Activated CD4-positive, alpha-beta T cell treated with anti-CD3 and anti-CD28 coated beads, Interleukin-2, amount 50 U/mL, for 24 hours (primary cell): ENCODE data around the gene LHX5.

Source experiments
- DNase-seq, 2 donors: peaks; one replicate each; pipeline ENCODE4 v3.0.0-alpha.2; 2020; ENCODE audit warnings: low read depth in 1 of 2, low spot score in 1 of 2

The LHX5 gene

DNA sequence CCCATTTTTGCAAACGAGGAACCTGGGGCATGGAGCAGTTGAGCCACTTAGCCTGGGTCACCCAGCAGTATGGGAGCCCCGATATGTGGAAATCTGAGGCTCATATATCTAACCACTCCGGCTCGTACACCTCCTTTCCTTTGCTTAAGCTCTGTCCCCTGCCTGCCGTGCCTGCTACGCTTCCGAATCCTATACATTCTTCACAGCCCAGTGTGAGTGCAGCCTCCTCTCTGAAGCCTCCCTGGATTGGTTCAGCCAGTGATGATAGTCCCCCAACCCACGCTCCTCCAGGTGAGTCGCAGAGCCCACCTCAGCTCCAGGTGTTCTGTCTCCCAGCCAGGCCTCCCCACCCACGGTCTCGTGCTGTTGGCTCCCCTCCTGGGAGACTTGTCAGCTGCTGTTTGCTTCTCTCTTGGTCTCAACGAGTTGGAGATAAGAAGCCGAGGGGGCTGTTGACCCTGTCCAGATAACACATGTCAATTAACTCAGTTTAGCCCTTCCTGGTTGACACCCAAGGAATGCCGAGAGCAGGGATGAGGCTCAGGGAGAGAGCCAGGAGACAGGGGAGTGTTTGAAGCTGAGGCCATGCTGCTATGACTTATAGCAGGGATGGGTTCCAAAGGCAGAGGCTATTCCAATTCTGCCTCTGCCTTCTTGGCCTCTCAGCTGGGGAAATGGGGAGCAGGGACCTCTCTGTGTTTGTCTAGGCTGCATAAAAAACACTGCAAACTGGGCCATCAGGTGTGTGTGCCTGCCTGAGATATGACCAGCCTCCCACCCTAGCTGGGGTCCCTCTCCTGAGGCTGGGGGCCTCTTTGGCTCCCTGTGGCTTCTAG lies 30.5 kb downstream of the LHX5 start:
- DNase-seq: no peak

DNA sequence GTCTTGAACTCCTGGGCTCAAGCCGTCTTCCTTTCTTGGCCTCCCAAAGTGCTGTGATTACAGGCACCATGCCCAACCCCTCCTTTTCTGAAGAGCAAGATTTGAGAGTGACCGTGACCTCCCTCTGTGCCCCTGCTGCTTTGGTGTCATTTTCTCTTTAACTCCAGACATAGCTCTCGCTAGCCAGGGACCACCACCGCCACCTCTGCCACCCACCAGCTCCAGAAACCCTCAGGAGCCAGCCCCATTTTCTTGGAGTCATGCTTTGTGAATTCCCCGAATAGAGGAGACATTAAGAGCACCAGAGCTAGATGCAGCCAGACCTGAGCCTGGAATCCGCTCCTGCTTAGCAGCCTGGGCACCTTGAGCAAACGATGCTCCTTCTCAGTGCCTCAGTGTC lies 31.3 kb downstream of the LHX5 start:
- no peak for DNase-seq

DNA sequence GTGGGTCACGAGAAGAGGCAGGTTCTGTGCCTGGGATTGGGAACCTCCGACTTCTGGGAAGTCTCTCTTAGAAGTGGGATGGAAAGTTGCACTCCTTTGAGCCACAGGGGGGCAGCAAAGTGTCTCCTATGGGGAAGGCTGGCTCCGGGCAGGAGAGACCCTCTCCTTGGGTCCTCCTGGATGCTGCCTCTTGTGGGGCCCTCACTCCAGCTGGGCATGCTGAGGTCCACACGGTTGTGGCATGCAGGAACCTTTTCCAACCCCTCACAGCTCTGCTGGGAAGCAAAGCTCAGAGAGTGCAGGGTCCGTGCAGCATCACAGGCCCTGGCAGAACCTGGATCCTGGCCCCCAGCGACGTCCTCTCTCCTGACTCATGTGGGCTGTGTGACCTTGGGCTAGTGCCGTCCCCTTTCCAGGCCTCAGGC lies 32.1 kb downstream of the LHX5 start:
- DNase-seq: no peak

DNA sequence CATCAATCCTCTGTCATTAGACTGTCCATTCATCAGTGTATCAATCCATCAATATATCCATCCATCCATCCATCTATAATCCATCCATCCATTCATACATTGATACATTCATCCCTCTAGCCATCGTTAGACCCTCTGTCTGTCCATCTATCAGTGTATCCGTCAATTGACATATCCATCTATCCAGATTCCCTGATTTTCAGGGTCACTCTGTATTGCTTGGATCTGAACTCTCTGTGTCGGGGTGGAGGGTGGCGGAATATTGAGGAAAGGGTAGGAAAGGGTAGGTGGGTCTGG lies 32.4 kb downstream of the LHX5 start:
- no peak for DNase-seq

DNA sequence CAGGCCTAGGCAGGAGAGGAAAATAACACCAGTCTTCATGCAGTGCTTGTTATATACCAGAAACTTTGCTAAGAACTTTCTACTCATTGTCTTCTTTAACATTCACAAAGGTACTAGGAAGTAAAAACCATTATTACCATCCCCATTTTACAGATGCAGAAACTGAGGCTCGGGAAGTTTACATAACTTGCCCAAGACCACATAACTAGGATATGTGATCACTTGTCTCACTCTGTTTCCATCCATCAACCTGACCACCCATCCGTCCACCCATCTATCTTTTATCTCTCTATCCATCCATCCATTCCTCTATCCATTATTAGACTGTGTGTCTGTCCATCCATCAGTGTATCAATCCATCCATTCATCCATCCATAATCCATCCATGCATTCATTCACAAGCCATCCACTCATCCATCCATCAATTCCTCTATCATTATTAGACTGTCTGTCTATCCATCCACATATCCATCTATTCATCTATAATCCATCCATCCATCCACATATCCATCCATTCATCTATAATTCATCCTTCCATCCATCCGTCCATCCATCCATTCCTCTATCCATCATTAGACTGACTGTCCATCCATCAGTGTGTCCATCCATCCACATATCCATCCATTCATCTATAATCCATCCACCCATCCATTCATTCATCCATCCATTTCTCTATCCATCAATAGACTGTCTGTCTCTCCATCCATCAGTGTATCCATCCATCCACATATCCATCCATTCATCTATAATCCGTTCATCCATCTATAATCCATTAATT lies 33.0 kb downstream of the LHX5 start:
- DNase-seq: no peak

DNA sequence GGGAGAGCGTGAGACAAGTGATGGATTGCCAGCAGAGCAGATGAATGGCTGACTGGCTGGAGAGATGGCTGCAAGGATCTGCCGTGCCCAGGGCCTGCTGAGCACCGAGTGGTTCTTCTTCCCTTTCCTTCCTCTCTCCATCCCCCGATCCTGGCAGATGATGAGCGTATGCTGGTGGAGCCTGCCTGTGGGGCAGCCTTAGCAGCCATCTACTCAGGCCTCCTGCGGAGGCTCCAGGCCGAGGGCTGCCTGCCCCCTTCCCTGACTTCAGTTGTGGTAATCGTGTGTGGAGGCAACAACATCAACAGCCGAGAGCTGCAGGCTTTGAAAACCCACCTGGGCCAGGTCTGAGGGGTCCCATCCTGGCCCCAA lies 34.0 kb downstream of the LHX5 start:
- no peak for DNase-seq

DNA sequence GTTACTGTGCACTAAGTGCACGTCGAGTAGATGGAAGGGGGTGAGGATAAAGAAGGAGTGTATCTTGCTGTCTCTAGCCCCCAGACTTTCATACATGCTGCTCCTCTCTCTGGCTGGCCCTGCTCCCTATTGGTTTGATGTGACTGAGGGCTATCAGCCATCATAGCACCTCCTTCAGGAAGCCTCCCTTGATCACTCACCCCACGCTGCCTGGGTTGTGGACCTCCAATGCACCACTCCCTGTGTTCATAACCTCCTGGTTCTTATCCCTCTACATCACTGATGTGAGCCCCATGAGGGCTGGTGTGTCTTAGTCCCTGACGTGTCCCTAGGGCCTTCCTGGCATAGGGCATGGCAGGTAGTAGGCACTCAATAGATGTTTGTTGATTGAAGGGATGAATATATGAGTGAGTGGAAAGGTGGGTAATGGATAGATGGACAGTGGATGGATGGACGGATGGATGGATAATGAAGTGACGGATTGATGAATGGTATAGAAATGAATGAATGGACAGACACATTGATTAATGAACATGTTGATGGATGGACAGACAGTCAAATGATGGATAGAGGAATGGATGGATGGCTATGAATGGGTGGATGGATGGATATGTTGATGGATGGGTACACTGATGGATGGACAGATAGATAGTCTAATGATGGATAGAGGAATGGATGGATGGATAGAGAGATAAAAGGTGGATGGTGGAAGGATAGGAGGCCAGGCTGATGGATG lies 34.5 kb downstream of the LHX5 start:
- DNase-seq: no peak

DNA sequence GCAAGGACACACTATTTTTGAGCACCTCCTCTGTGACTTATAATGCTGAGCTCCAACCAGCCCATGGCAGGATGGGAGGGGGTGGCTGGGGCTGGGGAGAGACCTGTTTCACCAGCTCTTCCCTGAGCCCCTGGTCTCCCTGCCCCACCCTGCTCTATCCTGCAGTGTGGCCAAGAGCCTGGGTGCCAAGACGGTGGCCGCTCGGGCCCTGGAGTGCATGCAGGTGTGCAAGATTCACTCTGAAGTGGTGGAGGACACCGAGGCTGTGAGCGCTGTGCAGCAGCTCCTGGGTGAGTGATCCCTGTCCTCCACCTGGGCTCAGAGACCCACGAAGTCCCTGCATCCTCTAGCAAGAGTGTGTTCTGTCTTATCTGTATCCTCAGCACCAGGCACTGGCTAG lies 35.1 kb downstream of the LHX5 start:
- DNase-seq: no peak

DNA sequence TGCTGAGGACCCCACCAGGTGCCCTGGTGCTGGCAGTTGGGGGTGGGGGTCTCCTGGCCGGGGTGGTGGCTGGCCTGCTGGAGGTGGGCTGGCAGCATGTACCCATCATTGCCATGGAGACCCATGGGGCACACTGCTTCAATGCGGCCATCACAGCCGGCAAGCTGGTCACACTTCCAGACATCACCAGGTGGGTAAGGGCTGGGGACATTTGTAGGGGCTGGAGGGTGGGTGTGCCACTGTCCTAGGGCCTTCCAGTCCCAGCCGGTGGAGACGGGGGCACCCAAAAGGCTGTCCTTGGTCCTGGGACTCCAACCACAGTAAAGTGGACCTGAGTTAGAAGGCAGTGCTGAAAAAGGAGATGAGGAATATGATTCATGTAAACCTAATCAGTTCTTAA lies 36.3 kb downstream of the LHX5 start:
- DNase-seq: no peak

DNA sequence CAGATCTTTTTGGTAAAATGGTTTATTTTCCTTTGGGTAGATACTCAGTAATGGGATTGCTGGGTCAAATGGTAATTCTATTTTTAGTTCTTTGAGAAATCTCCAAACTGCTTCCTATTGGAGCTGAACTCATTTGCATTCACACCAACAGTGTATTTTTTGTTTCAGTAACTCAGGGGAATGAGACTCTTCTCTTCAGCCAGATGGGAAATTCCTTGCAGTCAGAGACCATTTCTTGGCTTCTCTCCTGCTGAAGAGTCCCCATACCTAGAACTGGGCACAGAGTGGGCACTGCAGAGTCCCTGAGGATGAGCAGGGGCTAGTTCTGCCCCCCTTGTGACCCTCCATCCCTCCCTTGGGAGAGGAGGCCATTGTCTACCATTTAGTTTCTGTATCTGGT lies 38.7 kb downstream of the LHX5 start:
- no peak for DNase-seq

DNA sequence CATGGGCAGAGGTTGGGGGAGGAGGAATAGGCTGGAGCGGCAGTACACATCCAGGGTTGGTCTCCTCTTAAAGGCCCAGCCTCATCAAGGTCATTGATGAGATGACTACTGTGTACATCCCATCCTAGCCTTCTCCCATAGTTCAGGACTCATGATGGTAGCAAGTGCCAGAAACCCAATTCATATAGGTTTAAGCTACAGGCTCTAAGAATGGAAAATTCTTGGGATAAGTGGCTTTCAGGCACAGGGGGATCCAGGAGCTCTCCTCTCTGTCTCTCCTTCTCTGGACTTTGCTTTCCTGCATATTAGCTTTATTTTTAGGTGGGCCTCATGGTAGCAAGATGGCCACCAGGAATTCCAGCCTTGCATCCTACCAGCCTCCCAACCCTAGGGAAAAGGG lies 43.2 kb downstream of the LHX5 start:
- no peak for DNase-seq

DNA sequence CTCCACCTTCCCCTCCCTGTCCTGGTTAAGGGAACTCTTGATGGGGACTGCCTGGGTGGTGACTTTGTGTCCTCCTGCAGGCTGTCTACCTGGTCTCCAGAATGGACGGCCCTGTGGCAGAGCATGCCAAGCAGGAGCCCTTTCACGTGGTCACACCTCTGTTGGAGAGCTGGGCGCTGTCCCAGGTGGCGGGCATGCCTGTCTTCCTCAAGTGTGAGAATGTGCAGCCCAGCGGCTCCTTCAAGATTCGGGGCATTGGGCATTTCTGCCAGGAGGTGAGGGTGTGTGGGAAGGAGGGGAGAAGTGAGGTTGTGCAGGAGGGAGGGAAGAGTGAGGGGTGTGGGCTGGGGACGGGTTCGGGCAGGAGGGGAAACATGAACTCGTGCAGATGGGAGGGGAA lies 43.8 kb downstream of the LHX5 start:
- DNase-seq: no peak

DNA sequence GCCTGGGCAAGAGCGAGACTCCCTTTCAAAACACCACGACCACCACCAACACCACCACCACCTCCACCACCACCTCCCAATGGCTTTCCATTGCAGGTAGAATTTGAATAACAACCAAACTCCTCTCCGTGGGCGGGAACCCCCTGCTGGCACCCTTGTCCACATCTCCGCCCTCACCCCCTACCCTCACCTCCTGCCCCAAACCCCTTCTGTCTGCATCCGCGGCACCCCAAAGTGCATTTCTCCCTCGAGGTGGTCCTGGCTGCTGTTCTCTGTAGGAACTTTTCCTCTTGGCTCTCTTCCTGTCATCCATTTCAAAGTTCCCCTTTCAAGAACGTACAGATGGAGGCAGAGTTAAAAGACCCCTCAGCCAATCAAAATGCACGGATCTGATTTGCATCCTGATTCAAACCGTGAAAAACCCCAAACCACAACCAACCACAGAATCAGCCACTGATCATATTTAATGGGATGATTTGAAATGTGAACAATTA lies 45.7 kb downstream of the LHX5 start:
- DNase-seq: no peak

DNA sequence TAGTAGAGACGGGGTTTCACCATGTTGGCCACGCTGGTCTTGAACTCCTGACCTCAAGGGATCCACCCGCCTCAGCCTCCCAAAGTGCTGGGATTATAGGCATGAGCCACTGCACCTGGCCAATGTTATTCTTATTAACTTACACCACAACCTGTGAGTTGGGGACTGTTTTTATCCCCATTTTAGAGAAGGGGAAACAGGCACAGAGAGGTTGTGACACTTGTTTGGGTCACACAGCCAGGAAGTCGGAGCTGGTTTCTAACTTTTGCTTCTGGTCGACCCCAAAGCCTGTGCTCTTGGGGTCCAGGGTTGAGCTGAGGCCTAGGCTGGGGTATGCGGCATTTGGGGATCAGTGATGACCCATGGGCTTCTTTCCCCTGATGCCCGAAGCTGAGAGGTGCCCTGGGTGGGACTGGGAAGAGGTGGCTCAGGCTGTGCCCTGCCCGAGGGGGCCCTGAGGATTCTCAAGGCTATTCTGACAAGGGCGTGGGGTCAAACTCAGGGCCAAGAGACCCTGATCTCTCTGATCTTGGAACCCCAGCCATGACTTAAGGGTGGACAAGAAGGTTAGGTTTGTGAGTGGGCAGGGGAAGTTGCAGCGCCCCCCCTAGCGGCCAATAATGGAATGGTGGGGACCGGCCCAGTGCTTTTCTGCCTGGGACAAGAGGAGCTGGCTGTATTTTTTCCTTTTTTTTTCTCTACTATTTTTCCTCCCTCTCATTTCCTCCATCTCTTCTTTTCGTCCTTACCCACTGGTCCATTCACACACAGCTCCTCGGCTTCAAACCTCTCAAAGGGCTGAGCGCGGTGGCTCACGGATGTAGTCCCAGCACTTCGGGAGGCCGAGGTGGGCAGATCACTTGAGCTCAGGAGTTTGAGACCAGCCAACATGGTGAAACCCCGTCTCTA lies 46.5 kb downstream of the LHX5 start:
- DNase-seq: peak; percentile 23 to 31

DNA sequence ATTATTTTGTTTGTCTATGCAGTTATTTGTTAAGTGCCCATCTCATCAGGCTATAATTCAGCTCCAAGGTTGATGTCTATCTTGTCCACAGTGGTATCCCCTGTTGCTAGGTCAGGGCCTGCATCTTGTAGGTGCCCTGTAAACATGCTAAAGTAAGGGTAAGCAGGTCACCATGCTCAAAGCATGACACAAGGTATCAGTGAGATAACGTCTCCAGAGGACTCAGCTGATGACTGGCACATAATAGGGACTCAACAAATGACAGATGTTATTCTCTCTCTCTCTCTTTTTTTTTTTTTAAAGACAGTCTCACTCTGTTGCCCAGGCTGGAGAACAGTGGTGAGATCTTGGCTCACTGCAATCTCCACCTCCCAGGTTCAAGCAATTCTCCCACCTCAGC lies 47.2 kb downstream of the LHX5 start:
- DNase-seq: no peak

DNA sequence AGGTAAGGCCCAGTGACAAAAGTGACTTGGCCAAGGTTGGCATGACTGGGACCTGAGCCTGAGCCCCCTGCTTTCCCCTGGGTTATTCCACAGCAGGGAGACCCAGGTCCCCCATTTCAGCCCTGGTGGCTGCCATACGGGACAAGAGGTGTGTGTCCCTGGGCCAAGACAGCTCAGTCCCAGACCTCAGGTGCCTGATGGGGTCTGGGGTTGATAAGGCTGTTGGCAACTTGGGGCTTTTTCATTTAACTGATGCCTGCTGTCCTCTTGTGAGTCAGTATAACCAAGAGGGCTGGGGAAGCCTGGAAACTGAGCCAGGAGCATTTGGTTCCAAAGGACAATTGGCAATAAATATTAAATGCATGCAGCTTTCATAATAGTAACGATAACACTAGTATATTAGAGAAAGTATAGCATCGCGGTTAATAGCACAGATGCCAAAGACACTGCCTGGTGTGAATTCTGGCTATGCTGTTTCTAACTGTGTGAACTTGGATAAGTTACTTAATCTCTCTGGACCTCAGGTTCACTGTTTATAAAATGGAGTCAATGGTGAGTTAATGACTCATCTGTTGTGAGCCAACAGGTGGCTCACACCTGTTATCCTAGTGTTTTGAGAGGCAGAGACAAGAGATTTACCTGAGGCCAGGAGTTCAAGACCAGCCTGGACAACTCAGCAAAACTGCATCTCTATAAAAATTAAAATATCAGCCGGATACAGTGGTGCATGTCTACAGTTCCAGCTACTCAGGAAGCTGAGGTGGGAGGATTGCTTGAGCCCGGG lies 48.6 kb downstream of the LHX5 start:
- no peak for DNase-seq

DNA sequence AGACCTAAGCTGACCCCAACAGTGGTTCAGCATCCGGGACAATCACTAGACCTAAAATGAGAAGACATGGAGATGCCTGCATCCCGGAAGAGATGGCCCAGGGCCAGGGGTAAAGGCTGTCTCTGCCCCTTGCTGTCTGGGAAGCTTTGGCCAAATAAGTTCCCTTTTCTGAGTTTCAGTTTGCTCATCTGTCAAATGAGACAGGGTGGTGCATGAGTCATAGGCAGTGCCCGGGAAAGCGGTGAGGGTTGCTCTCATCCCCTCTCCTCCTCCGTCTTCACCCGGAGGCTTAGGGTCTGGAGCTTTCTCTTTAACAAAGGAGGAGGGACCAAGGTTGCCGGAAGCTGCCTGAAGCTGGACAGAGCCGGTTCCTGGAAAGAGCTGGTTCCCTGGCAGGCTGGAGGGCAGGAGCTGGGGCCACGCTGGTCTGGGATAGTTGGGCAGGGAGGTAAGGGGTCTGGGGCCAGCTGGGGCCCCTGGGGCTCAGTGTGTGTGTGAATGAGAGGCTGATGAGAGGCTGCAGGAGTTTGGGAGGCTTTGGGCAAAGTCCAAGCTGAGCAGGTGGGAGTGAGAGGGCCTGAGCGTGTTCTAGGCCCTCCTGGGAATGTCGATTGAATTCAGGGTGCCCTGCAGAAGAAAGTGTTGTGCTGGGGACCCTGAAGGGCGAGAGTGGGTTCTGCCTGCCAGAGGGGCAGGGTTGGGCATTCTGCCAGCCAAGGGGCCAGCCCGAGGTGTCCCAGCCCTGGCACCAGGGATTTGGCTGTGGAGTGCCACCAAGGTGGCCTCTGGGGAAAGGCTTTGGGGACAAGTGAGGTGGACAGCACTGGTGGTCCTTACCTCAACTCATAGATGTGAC lies 49.4 kb downstream of the LHX5 start, which contains the start of gene SDSL:
Gene SDSL, plus strand, starts transcription at position 351 of the 856 bp plus-strand sequence. CDS start 5,603 bp downstream, outside the sequence.
- no peak for DNase-seq

DNA sequence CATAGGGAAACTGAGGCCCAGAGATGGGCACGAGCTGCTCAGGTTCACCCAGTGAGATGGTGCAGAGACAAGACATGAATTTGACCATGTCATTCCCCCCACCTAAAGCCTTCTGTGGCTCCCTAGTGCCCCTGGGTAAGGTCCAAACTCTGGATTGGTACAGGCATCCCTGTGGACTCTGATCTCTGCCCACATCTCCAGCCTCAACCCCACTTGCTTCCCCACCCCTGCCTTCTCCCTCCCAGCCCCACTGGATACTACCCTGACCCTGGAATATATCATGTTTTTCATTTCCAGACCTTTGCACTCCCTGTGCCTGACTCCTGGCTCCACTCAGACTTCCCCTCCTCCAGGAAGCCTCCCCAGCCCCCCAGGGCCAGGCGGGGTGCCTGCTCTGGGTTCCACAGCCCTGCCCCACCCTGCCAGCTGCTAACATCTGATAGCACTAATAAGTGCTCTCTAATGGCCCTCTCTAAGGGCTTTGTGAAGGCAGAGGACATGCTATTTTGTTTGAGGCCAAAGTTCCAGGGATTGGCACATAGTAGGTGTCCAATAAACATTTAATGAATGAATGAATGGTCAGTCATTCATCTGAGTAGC lies 50.6 kb downstream of the LHX5 start:
- no peak for DNase-seq
